SK-N-SH (cell line): Measurements from ENCODE around the gene C1QL1. TPM values are rescaled to one million over a fixed set of nuclear protein-coding genes. Genes with fewer than 3 reads are reported as not detected.

Experiments used
- CTCF ChIA-PET: fragments of 300-600, 350-600 bp; formaldehyde crosslinking; extraction: SDS; loops from one replicate; lab custom pipeline; 2021; lab: Yijun Ruan, JAX
- POLR2A ChIA-PET: fragments of 350-600 bp; sonication (Branson Sonifier 250); formaldehyde crosslinking; extraction: SDS; loops from one replicate; lab custom pipeline; 2020; ENCODE audit warnings: antibody characterized with exemption, inconsistent platforms; lab: Yijun Ruan, JAX
- DNase-seq: peaks from one replicate; pipeline ENCODE4 v3.0.0; 2012
- H2AFZ ChIP-seq: fragments of 200-600 bp; sonication (generic); 2 replicates; pipeline ENCODE4 v1.8.1; 2016; ENCODE audit warnings: antibody characterized with exemption, mild to moderate bottlenecking, low read depth
- H3F3A ChIP-seq: fragments of 200-600 bp; sonication (generic); replicated peaks from 2 replicates; pipeline ENCODE3; 2016; ENCODE audit warnings: antibody characterized with exemption, mild to moderate bottlenecking; ENCODE audit not compliant: insufficient read depth
- H3K27ac ChIP-seq, 2 experiments: fragments of 200-500 bp in 1 of 2; fragments of 200-600 bp in 1 of 2; sonication (Bioruptor generic) in 1 of 2; sonication (generic), shearing (Covaris generic) in 1 of 2; 2 replicates each; pipeline versions ENCODE4 v1.5.1 to v1.6.1; 2014 to 2016; ENCODE audit warnings: low read depth in 2 of 2, inconsistent platforms in 1 of 2, low read length in 1 of 2, mild to moderate bottlenecking in 1 of 2, mixed read lengths in 1 of 2
- H3K27me3 ChIP-seq: fragments of 200-600 bp; sonication (generic), shearing (Covaris generic); 2 replicates; pipeline ENCODE4 v1.6.1; 2016; ENCODE audit warnings: mixed run types; ENCODE audit not compliant: insufficient read depth
- H3K36me3 ChIP-seq, 2 experiments: fragments of 200-500 bp in 1 of 2; fragments of 200-600 bp in 1 of 2; sonication (Bioruptor generic) in 1 of 2; sonication (generic) in 1 of 2; replicated peaks in 1 of 2; 2 replicates each; pipeline versions ENCODE3 to v1.5.1; 2014 to 2016; ENCODE audit warnings: low read length in 1 of 2, mild to moderate bottlenecking in 1 of 2; ENCODE audit not compliant: insufficient read depth in 2 of 2, control insufficient read depth in 1 of 2
- H3K4me1 ChIP-seq, 2 experiments: fragments of 200-500 bp in 1 of 2; fragments of 200-600 bp in 1 of 2; sonication (Bioruptor generic) in 1 of 2; sonication (generic), shearing (Covaris generic) in 1 of 2; 2 replicates each; pipeline versions ENCODE4 v1.5.1 to v1.6.1; 2014 to 2016; ENCODE audit warnings: low read depth in 1 of 2, low read length in 1 of 2, mixed run types in 1 of 2; ENCODE audit not compliant: insufficient read depth in 2 of 2, control insufficient read depth in 1 of 2
- H3K4me2 ChIP-seq: fragments of 200-600 bp; sonication (generic), shearing (Covaris generic); 2 replicates; pipeline ENCODE4 v1.6.1; 2017; ENCODE audit warnings: mixed run types
- H3K4me3 ChIP-seq, 2 experiments: fragments of 200-500 bp in 1 of 2; fragments of 200-600 bp in 1 of 2; sonication (Bioruptor generic) in 1 of 2; sonication (generic), shearing (Covaris generic) in 1 of 2; 2 replicates each; pipeline versions ENCODE4 v1.5.1 to v1.8.1; 2014 to 2016; ENCODE audit warnings: low read depth in 2 of 2, inconsistent platforms in 1 of 2, low read length in 1 of 2, mild to moderate bottlenecking in 1 of 2, mixed read lengths in 1 of 2, moderate library complexity in 1 of 2
- H3K79me2 ChIP-seq: fragments of 200-600 bp; sonication (generic); 2 replicates; pipeline ENCODE4 v1.8.1; 2017; ENCODE audit warnings: mild to moderate bottlenecking; ENCODE audit not compliant: insufficient read depth
- H3K9ac ChIP-seq: fragments of 200-600 bp; sonication (generic); 2 replicates; pipeline ENCODE4 v1.6.1; 2017; ENCODE audit warnings: mixed run types
- H3K9me2 ChIP-seq: fragments of 200-600 bp; sonication (generic); 2 replicates; pipeline ENCODE4 v1.6.1; 2017; ENCODE audit warnings: mixed run types
- H3K9me3 ChIP-seq: fragments of 200-600 bp; sonication (generic); 2 replicates; pipeline ENCODE4 v1.6.1; 2017; ENCODE audit warnings: mixed run types, mild to moderate bottlenecking, moderate library complexity
- H4K20me1 ChIP-seq: fragments of 200-600 bp; sonication (generic); 2 replicates; pipeline ENCODE4 v1.6.1; 2017; ENCODE audit warnings: mild to moderate bottlenecking, mixed run types; ENCODE audit not compliant: insufficient read depth
- ELF1 ChIP-seq: IDR thresholded peaks from 2 replicates; pipeline ENCODE4 v1.4.0; 2012
- EZH2phosphoT487 ChIP-seq: fragments of 200-600 bp; sonication (generic); IDR thresholded peaks from 2 replicates; pipeline ENCODE4 v1.6.1; 2017; ENCODE audit warnings: low read depth, mixed run types, mild to moderate bottlenecking, antibody characterized with exemption, moderate library complexity, borderline replicate concordance
- FOXM1 ChIP-seq: IDR thresholded peaks from 2 replicates; pipeline ENCODE4 v1.4.0; 2012; ENCODE audit warnings: low read depth, mild to moderate bottlenecking
- GATA2 ChIP-seq: sonication (generic); formaldehyde crosslinking; IDR thresholded peaks from 2 replicates; pipeline ENCODE4 v1.5.0; 2020; ENCODE audit warnings: mild to moderate bottlenecking, missing genetic modification reagents
- MEF2A ChIP-seq: IDR thresholded peaks from 2 replicates; pipeline ENCODE4 v1.4.0; 2012; ENCODE audit warnings: low read depth, borderline replicate concordance
- NFIC ChIP-seq: IDR thresholded peaks from 2 replicates; pipeline ENCODE4 v1.4.0; 2012; ENCODE audit warnings: borderline replicate concordance
- POLR2AphosphoS5 ChIP-seq: IDR thresholded peaks from 2 replicates; pipeline ENCODE4 v1.6.1; 2012; ENCODE audit warnings: low read depth, low read length
- REST ChIP-seq: IDR thresholded peaks from 2 replicates; pipeline ENCODE4 v1.6.1; 2012; ENCODE audit warnings: mild to moderate bottlenecking, low read depth, low read length, moderate library complexity
- SMC3 ChIP-seq: IDR thresholded peaks from 2 replicates; pipeline ENCODE4 v1.6.1; 2012; ENCODE audit warnings: low read depth, low read length, improper control_type of control experiment
- TAF1 ChIP-seq: IDR thresholded peaks from 2 replicates; pipeline ENCODE4 v1.6.1; 2012; ENCODE audit warnings: low read depth, mild to moderate bottlenecking, low read length, moderate library complexity, borderline replicate concordance
- TCF12 ChIP-seq: IDR thresholded peaks from 2 replicates; pipeline ENCODE4 v1.4.0; 2012
- USF1 ChIP-seq: IDR thresholded peaks from 2 replicates; pipeline ENCODE4 v1.4.0; 2012; ENCODE audit warnings: low read depth, borderline replicate concordance
- WGBS: methylation state at CpG from one replicate; pipeline ENCODE4 v1.1.6; 2017; ENCODE audit warnings: low lambda C conversion rate; 5-methylcytosine and 5-hydroxymethylcytosine counted together
- polyA plus RNA-seq, 3 experiments: library from polyadenylated mRNA; depleted of rRNA; stranded (reverse); fragments of >200 nt; gene quantifications; 2 replicates each; pipeline ENCODE4 v1.2.3, GENCODE V29; 2012
- TF ChIP-seq, protein P1 (sequence below): IDR thresholded peaks from 2 replicates; pipeline ENCODE4 v1.4.0; 2012; ENCODE audit warnings: low read depth, borderline replicate concordance
- TF ChIP-seq, protein P2 (sequence below): fragments of 200-600 bp; sonication (generic); IDR thresholded peaks from 2 replicates; pipeline ENCODE4 v1.6.1; 2017; ENCODE audit warnings: antibody characterized with exemption, mild to moderate bottlenecking, moderate library complexity

Gene C1QL1
- polyA plus RNA-seq, 1 of the 3 experiments (the other 2 are of a cell fraction) = 11.9 TPM

DNA sequence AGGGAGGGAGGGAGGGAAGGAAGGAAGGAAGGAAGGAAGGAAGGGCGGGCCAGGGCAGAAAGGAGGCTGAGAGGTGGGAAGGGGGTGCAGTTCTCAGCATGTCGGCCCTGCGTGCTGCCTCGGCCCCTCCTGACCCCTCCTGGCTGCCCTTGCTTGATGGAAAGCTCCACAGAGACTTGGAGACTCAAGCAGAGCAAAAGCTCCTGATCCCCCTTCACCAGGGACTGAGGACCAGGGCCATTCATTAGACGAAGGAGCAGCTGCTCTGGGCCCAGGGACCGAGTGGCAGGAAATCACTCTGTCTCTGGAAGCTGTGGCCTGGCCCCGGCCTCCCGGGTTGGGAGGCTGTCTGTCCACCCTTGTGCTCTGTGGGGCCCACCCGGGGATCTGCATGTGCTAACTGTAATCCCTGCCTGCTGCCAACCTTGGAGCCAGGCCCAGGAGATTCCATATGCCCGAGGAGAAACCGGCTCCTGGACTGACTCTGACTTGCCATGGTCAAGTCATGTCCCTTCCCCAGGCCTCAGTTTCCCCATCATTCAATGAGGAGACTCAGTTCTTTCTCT is 27.4 kb upstream of the C1QL1 start:
- POLR2A ChIA-PET = no interaction called here
- Histone ChIP-seq H3K4me3 (no peak overlapping the region), H3K4me1 (no peaks in the 10 kb centered on the region; a peak in 1 of 4 replicates), H3K9me3 (no peaks in the 10 kb centered on the region), H3F3A (no peaks in the 10 kb centered on the region), H3K27me3 (no peaks in the 10 kb centered on the region), H3K79me2 (no peaks in the 10 kb centered on the region), H3K9me2 (no peaks in the 10 kb centered on the region), H2AFZ (no peak overlapping the region), H3K4me2 (no peak overlapping the region), H4K20me1 (no peaks in the 10 kb centered on the region), H3K9ac (no peak overlapping the region), H3K36me3 (no peaks in the 10 kb centered on the region), H3K27ac (no peak overlapping the region)
- WGBS = 66% methylated on average over 5 of the region's 11 CpGs
- no peak for DNase-seq
- CTCF ChIA-PET = interaction anchor here (0.7 to 3.5 kb wide), 3 partner anchors 8 to 140 kb away, joined by 3 to 11 read pairs (median 3); partner anchors contain the start of gene ACBD4
- TF ChIP-seq, protein P1, sequence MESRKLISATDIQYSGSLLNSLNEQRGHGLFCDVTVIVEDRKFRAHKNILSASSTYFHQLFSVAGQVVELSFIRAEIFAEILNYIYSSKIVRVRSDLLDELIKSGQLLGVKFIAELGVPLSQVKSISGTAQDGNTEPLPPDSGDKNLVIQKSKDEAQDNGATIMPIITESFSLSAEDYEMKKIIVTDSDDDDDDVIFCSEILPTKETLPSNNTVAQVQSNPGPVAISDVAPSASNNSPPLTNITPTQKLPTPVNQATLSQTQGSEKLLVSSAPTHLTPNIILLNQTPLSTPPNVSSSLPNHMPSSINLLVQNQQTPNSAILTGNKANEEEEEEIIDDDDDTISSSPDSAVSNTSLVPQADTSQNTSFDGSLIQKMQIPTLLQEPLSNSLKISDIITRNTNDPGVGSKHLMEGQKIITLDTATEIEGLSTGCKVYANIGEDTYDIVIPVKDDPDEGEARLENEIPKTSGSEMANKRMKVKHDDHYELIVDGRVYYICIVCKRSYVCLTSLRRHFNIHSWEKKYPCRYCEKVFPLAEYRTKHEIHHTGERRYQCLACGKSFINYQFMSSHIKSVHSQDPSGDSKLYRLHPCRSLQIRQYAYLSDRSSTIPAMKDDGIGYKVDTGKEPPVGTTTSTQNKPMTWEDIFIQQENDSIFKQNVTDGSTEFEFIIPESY = no peak
- TF ChIP-seq MEF2A = no peak
- no peak for TF ChIP-seq EZH2phosphoT487

DNA sequence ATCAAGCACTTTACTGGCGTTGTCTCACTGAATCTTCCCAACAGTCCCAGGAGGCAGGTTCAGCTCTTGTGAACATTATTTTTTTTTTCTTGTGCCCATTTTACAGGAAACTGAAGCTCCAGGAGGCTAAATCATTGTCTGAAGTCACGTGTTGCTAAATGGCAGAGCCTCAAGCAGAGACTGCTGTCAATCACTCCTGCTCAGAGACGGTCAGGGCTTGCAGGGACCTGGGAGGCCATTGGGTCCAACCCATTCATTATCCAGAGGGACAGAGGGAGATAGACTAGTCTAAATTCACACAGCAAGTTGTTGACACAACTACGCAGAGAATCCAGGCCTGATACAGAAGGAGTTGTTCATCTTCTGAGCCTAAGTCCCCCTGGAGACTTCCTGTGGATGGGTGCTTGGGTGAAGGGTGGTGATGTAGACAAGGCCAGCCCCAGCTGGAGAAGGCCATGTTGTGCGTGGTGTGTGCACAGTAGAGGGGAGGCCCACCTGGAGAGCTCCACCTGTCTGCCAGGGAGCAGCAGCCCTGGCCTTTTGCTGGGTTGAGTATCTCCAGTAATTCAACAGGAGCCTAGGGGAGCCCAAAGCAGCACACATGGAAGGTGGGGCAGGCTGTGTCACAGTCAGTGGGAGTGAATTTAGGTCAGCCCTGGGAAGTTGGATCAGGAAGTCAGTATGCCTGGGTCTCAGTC is 24.3 kb upstream of the C1QL1 start:
- Histone ChIP-seq H3K36me3 (no peaks in the 10 kb centered on the region), H3K9ac (no peak overlapping the region), H3K27me3 (no peaks in the 10 kb centered on the region), H3F3A (no peaks in the 10 kb centered on the region), H3K9me2 (no peaks in the 10 kb centered on the region), H3K9me3 (no peaks in the 10 kb centered on the region), H3K4me2 (no peak overlapping the region), H3K4me3 (no peak overlapping the region), H3K79me2 (no peaks in the 10 kb centered on the region), H3K4me1 (no peaks in the 10 kb centered on the region; a peak in 1 of 4 replicates), H4K20me1 (no peaks in the 10 kb centered on the region), H3K27ac (no peak overlapping the region), H2AFZ (no peak overlapping the region)
- POLR2A ChIA-PET = no interaction called here
- 73% methylated on average over 5 of the region's 5 CpGs for WGBS
- DNase-seq = no peak
- CTCF ChIA-PET = interaction anchor here (0.8 to 3.5 kb wide), 5 partner anchors 11 to 72 kb away, joined by 3 to 12 read pairs (median 7); no protein-coding TSS in a partner anchor
- TF ChIP-seq TAF1 (no peak), TCF12 (no peak), REST (no peak), EZH2phosphoT487 (no peak), USF1 (no peak), GATA2 (CRISPR knock-in tag) (no peak), ELF1 (no peak), NFIC (no peak), SMC3 (no peak), FOXM1 (no peak), POLR2AphosphoS5 (no peak), MEF2A (no peak)
- TF ChIP-seq, protein P1 = no peak
- TF ChIP-seq, protein P2, sequence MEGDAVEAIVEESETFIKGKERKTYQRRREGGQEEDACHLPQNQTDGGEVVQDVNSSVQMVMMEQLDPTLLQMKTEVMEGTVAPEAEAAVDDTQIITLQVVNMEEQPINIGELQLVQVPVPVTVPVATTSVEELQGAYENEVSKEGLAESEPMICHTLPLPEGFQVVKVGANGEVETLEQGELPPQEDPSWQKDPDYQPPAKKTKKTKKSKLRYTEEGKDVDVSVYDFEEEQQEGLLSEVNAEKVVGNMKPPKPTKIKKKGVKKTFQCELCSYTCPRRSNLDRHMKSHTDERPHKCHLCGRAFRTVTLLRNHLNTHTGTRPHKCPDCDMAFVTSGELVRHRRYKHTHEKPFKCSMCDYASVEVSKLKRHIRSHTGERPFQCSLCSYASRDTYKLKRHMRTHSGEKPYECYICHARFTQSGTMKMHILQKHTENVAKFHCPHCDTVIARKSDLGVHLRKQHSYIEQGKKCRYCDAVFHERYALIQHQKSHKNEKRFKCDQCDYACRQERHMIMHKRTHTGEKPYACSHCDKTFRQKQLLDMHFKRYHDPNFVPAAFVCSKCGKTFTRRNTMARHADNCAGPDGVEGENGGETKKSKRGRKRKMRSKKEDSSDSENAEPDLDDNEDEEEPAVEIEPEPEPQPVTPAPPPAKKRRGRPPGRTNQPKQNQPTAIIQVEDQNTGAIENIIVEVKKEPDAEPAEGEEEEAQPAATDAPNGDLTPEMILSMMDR = no peak
